ENCODE data around the gene F8.

F8 gene

GRCh38 chrX:155022585-155022984, at the start of gene F8:
F8 (minus strand) TSS chrX:155022723; CDS start chrX:155022552, 171 bp downstream.
- no peak for DNase-seq

GRCh38 chrX:155071694-155072280, 49.3 kb upstream of the F8 start:
- no peak for DNase-seq

- peak; percentile 83 for DNase-seq
Observed at GRCh38 chrX:155070975-155071693, 48.6 kb upstream of the F8 start, which contains the start of the genes BRCC3, CMC4 and MTCP1. BRCC3 (plus strand) TSS chrX:155071508; CDS start chrX:155071528, 20 bp downstream. CMC4 (minus strand) TSS chrX:155071136; CDS start chrX:155064023, 7,113 bp downstream. MTCP1 (minus strand) TSS chrX:155071136; CDS start chrX:155066010, 5,126 bp downstream.

- no peak for DNase-seq
Observed at GRCh38 chrX:155070663-155070974, 48.1 kb upstream of the F8 start.

- DNase-seq = no peak
Observed at GRCh38 chrX:155070038-155070437, 47.5 kb upstream of the F8 start.

GRCh38 chrX:155069414-155069813, 46.9 kb upstream of the F8 start:
- DNase-seq = no peak

- no peak for DNase-seq
Observed at GRCh38 chrX:155068165-155068564, 45.6 kb upstream of the F8 start.

GRCh38 chrX:155065035-155065734, 42.7 kb upstream of the F8 start:
- DNase-seq = no peak

- DNase-seq = no peak
Observed at GRCh38 chrX:155061760-155062159, 39.2 kb upstream of the F8 start.

- peak; percentile 40 for DNase-seq
Observed at GRCh38 chrX:155056877-155057792, 34.6 kb upstream of the F8 start.

GRCh38 chrX:155056471-155056870, 33.9 kb upstream of the F8 start:
- DNase-seq = no peak

GRCh38 chrX:155055494-155055893, 33.0 kb upstream of the F8 start:
- DNase-seq = no peak

GRCh38 chrX:155054255-155054654, 31.7 kb upstream of the F8 start:
- DNase-seq = no peak

- DNase-seq = no peak
Observed at GRCh38 chrX:155053656-155054055, 31.1 kb upstream of the F8 start.

GRCh38 chrX:155052738-155053498, 30.4 kb upstream of the F8 start:
- no peak for DNase-seq

- peak; percentile 30 for DNase-seq
Observed at GRCh38 chrX:155048977-155049619, 26.6 kb upstream of the F8 start.

- DNase-seq = no peak
Observed at GRCh38 chrX:155046811-155047528, 24.4 kb upstream of the F8 start.

GRCh38 chrX:155046129-155046810, 23.7 kb upstream of the F8 start:
- no peak for DNase-seq

- DNase-seq = no peak
Observed at GRCh38 chrX:155035688-155036087, 13.2 kb upstream of the F8 start.

GRCh38 chrX:155031657-155032056, 9.1 kb upstream of the F8 start:
- DNase-seq = no peak

Data from CD4-positive, alpha-beta T cell treated with Interferon gamma for 1 hour (primary cell).